HEK293 (cell line): Measurements from ENCODE around the gene MAGEE2.

ENCODE experiments used
- CTCF ChIA-PET: fragments of 350-600 bp; formaldehyde crosslinking; extraction: SDS; loops from one replicate; lab custom pipeline; 2021; ENCODE audit warnings: antibody characterized with exemption; lab: Yijun Ruan, JAX
- POLR2A ChIA-PET: fragments of 300-600 bp; formaldehyde crosslinking; extraction: SDS; loops from one replicate; lab custom pipeline; 2020; ENCODE audit warnings: antibody characterized with exemption, inconsistent platforms; lab: Yijun Ruan, JAX
- H3K27ac ChIP-seq: fragments of 200-500 bp; sonication (Bioruptor generic); 2 replicates; pipeline ENCODE4 v1.5.1; 2014; ENCODE audit warnings: low read depth, low read length, control low read depth, inconsistent platforms; ENCODE audit errors: extremely low read depth
- H3K36me3 ChIP-seq, 2 experiments: fragments of 200-500 bp in 1 of 2; sonication (Bioruptor generic) in 1 of 2; 1 replicate in 1 of 2; 2 replicates in 1 of 2; pipeline ENCODE4 v1.5.1; 2014 to 2017; ENCODE audit warnings: inconsistent platforms in 2 of 2, low read length in 2 of 2; ENCODE audit not compliant: control insufficient read depth in 2 of 2, insufficient read depth in 1 of 2
- H3K4me1 ChIP-seq: fragments of 200-500 bp; sonication (Bioruptor generic); 2 replicates; pipeline ENCODE4 v1.5.1; 2014; ENCODE audit warnings: mild to moderate bottlenecking, low read length, inconsistent platforms; ENCODE audit not compliant: control insufficient read depth, insufficient read depth
- H3K4me3 ChIP-seq: 2 replicates; pipeline ENCODE4 v1.5.1; 2011; ENCODE audit warnings: low read depth, mild to moderate bottlenecking, control low read depth, low read length, moderate library complexity
- H3K9me3 ChIP-seq: fragments of 200-500 bp; sonication (Bioruptor generic); 2 replicates; pipeline ENCODE4 v1.5.1; 2014; ENCODE audit warnings: low read depth, low read length, inconsistent platforms; ENCODE audit not compliant: control insufficient read depth, insufficient read depth
- AEBP2 ChIP-seq: fragments of 450-650 bp; formaldehyde crosslinking; IDR thresholded peaks from 2 replicates; pipeline ENCODE4 v1.5.1; 2016; ENCODE audit warnings: missing biosample characterization, missing genetic modification characterization, borderline replicate concordance
- CTCF ChIP-seq: fragments of 450-650 bp; formaldehyde crosslinking; IDR thresholded peaks from 2 replicates; pipeline ENCODE4 v1.5.1; 2016; ENCODE audit warnings: missing biosample characterization, missing genetic modification characterization
- KLF16 ChIP-seq: fragments of 450-650 bp; formaldehyde crosslinking; IDR thresholded peaks from 2 replicates; pipeline ENCODE4 v1.5.1; 2017; ENCODE audit warnings: missing biosample characterization, missing genetic modification characterization
- PRDM4 ChIP-seq: fragments of 450-650 bp; formaldehyde crosslinking; IDR thresholded peaks from 2 replicates; pipeline ENCODE4 v1.5.1; 2017; ENCODE audit warnings: missing biosample characterization, missing genetic modification characterization
- ZBTB26 ChIP-seq: fragments of 450-650 bp; formaldehyde crosslinking; optimal IDR thresholded peaks from 2 replicates; pipeline ENCODE3; 2016; ENCODE audit warnings: missing biosample characterization, mild to moderate bottlenecking, missing genetic modification characterization
- ZBTB8A ChIP-seq: fragments of 450-650 bp; formaldehyde crosslinking; IDR thresholded peaks from 2 replicates; pipeline ENCODE4 v1.5.1; 2016; ENCODE audit warnings: missing biosample characterization, missing genetic modification characterization
- ZFP3 ChIP-seq: fragments of 450-650 bp; formaldehyde crosslinking; IDR thresholded peaks from 2 replicates; pipeline ENCODE4 v1.5.1; 2016; ENCODE audit warnings: low read depth, missing biosample characterization, missing genetic modification characterization
- ZNF121 ChIP-seq: fragments of 450-650 bp; formaldehyde crosslinking; IDR thresholded peaks from 2 replicates; pipeline ENCODE4 v1.5.1; 2016; ENCODE audit warnings: missing biosample characterization, missing genetic modification characterization
- ZNF157 ChIP-seq: fragments of 450-650 bp; formaldehyde crosslinking; IDR thresholded peaks from 2 replicates; pipeline ENCODE4 v1.5.1; 2016; ENCODE audit warnings: missing biosample characterization, missing genetic modification characterization
- ZNF16 ChIP-seq: fragments of 450-650 bp; formaldehyde crosslinking; IDR thresholded peaks from 2 replicates; pipeline ENCODE4 v1.5.1; 2016; ENCODE audit warnings: low read depth, missing biosample characterization, missing genetic modification characterization
- ZNF19 ChIP-seq: fragments of 450-650 bp; formaldehyde crosslinking; IDR thresholded peaks from 2 replicates; pipeline ENCODE4; 2016; ENCODE audit warnings: missing biosample characterization, missing genetic modification characterization, low read depth
- ZNF214 ChIP-seq: fragments of 450-650 bp; formaldehyde crosslinking; IDR thresholded peaks from 2 replicates; pipeline ENCODE4 v1.5.1; 2017; ENCODE audit warnings: missing biosample characterization, mild to moderate bottlenecking, missing genetic modification characterization, borderline replicate concordance
- ZNF223 ChIP-seq: fragments of 450-650 bp; formaldehyde crosslinking; IDR thresholded peaks from 2 replicates; pipeline ENCODE4 v1.5.1; 2016; ENCODE audit warnings: missing biosample characterization, missing genetic modification characterization
- ZNF416 ChIP-seq: fragments of 450-650 bp; formaldehyde crosslinking; IDR thresholded peaks from 2 replicates; pipeline ENCODE4 v1.5.1; 2016; ENCODE audit warnings: missing biosample characterization, missing genetic modification characterization
- ZNF501 ChIP-seq: fragments of 450-650 bp; formaldehyde crosslinking; IDR thresholded peaks from 2 replicates; pipeline ENCODE4 v1.5.1; 2016; ENCODE audit warnings: missing biosample characterization, missing genetic modification characterization
- ZNF626 ChIP-seq: fragments of 450-650 bp; sonication (Bioruptor Pico); formaldehyde crosslinking; IDR thresholded peaks from 2 replicates; pipeline ENCODE4 v1.5.1; 2018; ENCODE audit warnings: missing biosample characterization, missing genetic modification characterization, inconsistent platforms
- ZNF639 ChIP-seq: fragments of 450-650 bp; formaldehyde crosslinking; IDR thresholded peaks from 2 replicates; pipeline ENCODE4 v1.5.1; 2016; ENCODE audit warnings: missing biosample characterization, missing genetic modification characterization
- ZNF658 ChIP-seq: fragments of 450-650 bp; formaldehyde crosslinking; IDR thresholded peaks from 2 replicates; pipeline ENCODE4; 2016; ENCODE audit warnings: missing biosample characterization, missing genetic modification characterization
- ZNF707 ChIP-seq: fragments of 450-650 bp; formaldehyde crosslinking; IDR thresholded peaks from 2 replicates; pipeline ENCODE4 v1.5.1; 2016; ENCODE audit warnings: missing biosample characterization, missing genetic modification characterization
- ZSCAN16 ChIP-seq: fragments of 450-650 bp; formaldehyde crosslinking; IDR thresholded peaks from 2 replicates; pipeline ENCODE4 v1.5.1; 2016; ENCODE audit warnings: missing biosample characterization, missing genetic modification characterization
- ZSCAN18 ChIP-seq: fragments of 450-650 bp; formaldehyde crosslinking; IDR thresholded peaks from 2 replicates; pipeline ENCODE4 v1.5.1; 2016; ENCODE audit warnings: missing biosample characterization, missing genetic modification characterization

Gene MAGEE2

GRCh38 chrX:75784680-75785491 lies at the start of gene MAGEE2:
Gene MAGEE2 (minus strand): TSS chrX:75785254. CDS start chrX:75785051, 203 bp downstream.
- TF ChIP-seq ZSCAN16 (tag by site-specific recombination) (no peak), ZNF19 (tag by site-specific recombination) (no peak), ZNF658 (tag by site-specific recombination) (no peak), CTCF (no peak), ZFP3 (no peak), ZNF223 (tag by site-specific recombination) (no peak), ZBTB26 (tag by site-specific recombination) (no peak), PRDM4 (tag by site-specific recombination) (no peak), KLF16 (no peak), ZNF639 (tag by site-specific recombination) (no peak), ZSCAN18 (tag by site-specific recombination) (no peak), ZNF626 (tag by site-specific recombination) (no peak), ZNF501 (no peak), ZNF16 (tag by site-specific recombination) (no peak), ZNF121 (no peak), ZNF416 (tag by site-specific recombination) (no peak), ZBTB8A (no peak)
- TF ChIP-seq, all 188 proteins: peak for 0
- CTCF ChIA-PET: no interaction called here
- POLR2A ChIA-PET: no interaction called here
- no peak within 1 kb of the TSS for H3K4me3 ChIP-seq
- H3K9me3 ChIP-seq: no peaks in the 10 kb centered on the region
- H3K27ac ChIP-seq: no peak within 1 kb of the TSS
- no peaks in the 10 kb centered on the region for H3K4me1 ChIP-seq
- H3K36me3 ChIP-seq: no peaks in the 10 kb centered on the region

GRCh38 chrX:75786290-75786689 lies 1.2 kb upstream of the MAGEE2 start:
- Histone ChIP-seq H3K36me3 (no peaks in the 10 kb centered on the region), H3K4me1 (no peaks in the 10 kb centered on the region), H3K4me3 (no peak overlapping the region), H3K9me3 (no peaks in the 10 kb centered on the region)
- CTCF ChIA-PET: no interaction called here
- TF ChIP-seq ZBTB8A: no peak
- no peak for TF ChIP-seq AEBP2 (tag by site-specific recombination)
- TF ChIP-seq ZNF214 (tag by site-specific recombination): no peak
- no peak for TF ChIP-seq ZNF707 (tag by site-specific recombination)
- TF ChIP-seq ZNF157: no peak
- TF ChIP-seq, all 188 proteins: peak for 0
- H3K27ac ChIP-seq: no peak overlapping the region
- POLR2A ChIA-PET: no interaction called here
